ENCODE data around the gene FBRS. TPM values are rescaled to one million over a fixed set of nuclear protein-coding genes. Genes with fewer than 3 reads are reported as not detected.
"Not testable (repeated sequence)": the region's sequence is repeated elsewhere in the genome, so short reads cannot be mapped to it uniquely, and the experiment has no call there.

Gene FBRS
- polyA plus RNA-seq, 1 of the 3 experiments (the other 2 are of a cell fraction) = 11.5 TPM

DNA sequence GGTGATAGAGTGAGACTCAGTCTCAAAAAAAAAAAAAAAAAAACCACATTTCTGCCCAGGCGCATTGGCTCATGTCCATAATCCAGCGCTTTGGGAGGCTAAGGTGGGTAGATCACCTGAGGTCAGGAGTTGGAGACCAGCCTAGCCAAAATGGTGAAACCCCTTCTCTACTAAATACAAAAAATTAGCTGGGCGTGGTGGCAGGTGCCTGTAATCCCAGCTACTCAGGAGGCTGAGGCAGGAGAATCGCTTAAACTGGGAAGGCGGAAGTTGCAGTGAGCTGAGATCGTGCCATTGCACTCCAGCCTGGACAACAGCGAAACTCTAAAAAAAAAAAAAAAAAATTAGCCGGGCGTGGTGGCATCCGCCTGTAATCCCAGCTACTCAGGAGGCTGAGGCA lies 21.1 kb upstream of the FBRS start:
- not testable (repeated sequence) for H3K9me3 ChIP-seq; H4K20me1 ChIP-seq (ENCODE audit: insufficient read depth); H3K27ac ChIP-seq (ENCODE audit: low read depth in 2 of 2, low read length in 1 of 2); DNase-seq; H3K4me2 ChIP-seq; H3F3A ChIP-seq (replicated peaks; ENCODE audit: insufficient read depth); H2AFZ ChIP-seq (ENCODE audit: low read depth); H3K27me3 ChIP-seq (ENCODE audit: insufficient read depth); H3K4me3 ChIP-seq (ENCODE audit: low read depth in 2 of 2, low read length in 1 of 2); H3K36me3 ChIP-seq (replicated peaks in 1 of 2; ENCODE audit: control insufficient read depth in 1 of 2, insufficient read depth in 2 of 2, low read length in 1 of 2); H3K4me1 ChIP-seq (ENCODE audit: control insufficient read depth in 1 of 2, insufficient read depth in 2 of 2, low read depth in 1 of 2, low read length in 1 of 2); H3K9ac ChIP-seq; H3K9me2 ChIP-seq
- WGBS (ENCODE audit: low lambda C conversion rate) = 92% methylated on average over 10 of the region's 10 CpGs
- ChIA-PET POLR2A (interaction anchor here (0.6 to 1.9 kb wide), 2 partner anchors 21 to 207 kb away, joined by 4 read pairs; partner anchors contain the start of gene DCTPP1), CTCF (interaction anchor here (0.7 to 2.2 kb wide), 9 partner anchors 8 to 207 kb away, joined by 3 to 12 read pairs (median 3); partner anchors contain the start of genes DCTPP1, FBRS and PRR14)
- peaks cover 23% of the 10 kb centered on the region for H3K79me2 ChIP-seq (ENCODE audit: insufficient read depth)

DNA sequence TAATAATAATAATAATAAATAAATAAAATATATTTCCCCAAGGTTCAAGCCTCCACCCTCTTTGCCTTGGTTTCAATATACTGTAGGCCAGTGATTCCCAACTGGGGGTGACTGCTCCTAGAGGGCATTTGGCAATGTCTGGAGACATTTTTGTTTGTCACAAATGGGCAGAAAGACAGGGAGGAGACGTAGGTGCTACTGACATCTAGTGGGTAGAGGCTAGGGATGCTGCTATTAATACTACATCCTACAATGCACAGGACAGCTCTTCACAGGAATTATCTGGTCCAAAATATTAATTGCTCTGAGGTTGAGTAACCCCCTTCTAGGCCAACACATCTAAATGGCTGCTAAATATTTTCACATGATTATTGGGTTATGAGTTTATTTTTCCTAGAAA lies 20.3 kb upstream of the FBRS start:
- Histone ChIP-seq H3K9me2 (no peaks in the 10 kb centered on the region), H3K9ac (no peak overlapping the region), H3K36me3 (replicated peaks in 1 of 2; ENCODE audit: control insufficient read depth in 1 of 2, insufficient read depth in 2 of 2, low read length in 1 of 2) (no peaks in the 10 kb centered on the region), H3K4me1 (ENCODE audit: control insufficient read depth in 1 of 2, insufficient read depth in 2 of 2, low read depth in 1 of 2, low read length in 1 of 2) (peaks cover 0 to 5% of the 10 kb centered on the region in 2 experiments; a peak in 1 of 4 replicates), H3K27me3 (ENCODE audit: insufficient read depth) (no peaks in the 10 kb centered on the region), H3K4me3 (ENCODE audit: low read depth in 2 of 2, low read length in 1 of 2) (no peak overlapping the region), H2AFZ (ENCODE audit: low read depth) (no peak overlapping the region), H3K79me2 (ENCODE audit: insufficient read depth) (peaks cover 23% of the 10 kb centered on the region), H3K9me3 (no peaks in the 10 kb centered on the region), H4K20me1 (ENCODE audit: insufficient read depth) (no peaks in the 10 kb centered on the region), H3F3A (replicated peaks; ENCODE audit: insufficient read depth) (no peaks in the 10 kb centered on the region), H3K27ac (ENCODE audit: low read depth in 2 of 2, low read length in 1 of 2) (no peak overlapping the region), H3K4me2 (no peak overlapping the region)
- ChIA-PET POLR2A (interaction anchor here (0.6 to 1.9 kb wide), 2 partner anchors 21 to 208 kb away, joined by 4 read pairs; partner anchors contain the start of gene DCTPP1), CTCF (interaction anchor here (0.6 to 2.2 kb wide), 10 partner anchors 9 to 208 kb away, joined by 3 to 12 read pairs (median 4); partner anchors contain the start of genes DCTPP1, FBRS and PRR14)
- peak; percentile 45 for DNase-seq
- TF ChIP-seq, protein P1, sequence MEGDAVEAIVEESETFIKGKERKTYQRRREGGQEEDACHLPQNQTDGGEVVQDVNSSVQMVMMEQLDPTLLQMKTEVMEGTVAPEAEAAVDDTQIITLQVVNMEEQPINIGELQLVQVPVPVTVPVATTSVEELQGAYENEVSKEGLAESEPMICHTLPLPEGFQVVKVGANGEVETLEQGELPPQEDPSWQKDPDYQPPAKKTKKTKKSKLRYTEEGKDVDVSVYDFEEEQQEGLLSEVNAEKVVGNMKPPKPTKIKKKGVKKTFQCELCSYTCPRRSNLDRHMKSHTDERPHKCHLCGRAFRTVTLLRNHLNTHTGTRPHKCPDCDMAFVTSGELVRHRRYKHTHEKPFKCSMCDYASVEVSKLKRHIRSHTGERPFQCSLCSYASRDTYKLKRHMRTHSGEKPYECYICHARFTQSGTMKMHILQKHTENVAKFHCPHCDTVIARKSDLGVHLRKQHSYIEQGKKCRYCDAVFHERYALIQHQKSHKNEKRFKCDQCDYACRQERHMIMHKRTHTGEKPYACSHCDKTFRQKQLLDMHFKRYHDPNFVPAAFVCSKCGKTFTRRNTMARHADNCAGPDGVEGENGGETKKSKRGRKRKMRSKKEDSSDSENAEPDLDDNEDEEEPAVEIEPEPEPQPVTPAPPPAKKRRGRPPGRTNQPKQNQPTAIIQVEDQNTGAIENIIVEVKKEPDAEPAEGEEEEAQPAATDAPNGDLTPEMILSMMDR (IDR thresholded peaks at IDR 0.05) = peak; percentile 65
- TF ChIP-seq POLR2AphosphoS5 (IDR thresholded peaks at IDR 0.05; ENCODE audit: low read depth, low read length) (no peak), RAD21 (IDR thresholded peaks at IDR 0.05; ENCODE audit: low read length) (peak; percentile 74), SMC3 (IDR thresholded peaks at IDR 0.05; ENCODE audit: low read depth, low read length) (peak; percentile 47), FOSL2 (IDR thresholded peaks at IDR 0.05; ENCODE audit: borderline replicate concordance, low read depth) (no peak)
- 0% methylated on average over 1 of the region's 1 CpG for WGBS (ENCODE audit: low lambda C conversion rate)

DNA sequence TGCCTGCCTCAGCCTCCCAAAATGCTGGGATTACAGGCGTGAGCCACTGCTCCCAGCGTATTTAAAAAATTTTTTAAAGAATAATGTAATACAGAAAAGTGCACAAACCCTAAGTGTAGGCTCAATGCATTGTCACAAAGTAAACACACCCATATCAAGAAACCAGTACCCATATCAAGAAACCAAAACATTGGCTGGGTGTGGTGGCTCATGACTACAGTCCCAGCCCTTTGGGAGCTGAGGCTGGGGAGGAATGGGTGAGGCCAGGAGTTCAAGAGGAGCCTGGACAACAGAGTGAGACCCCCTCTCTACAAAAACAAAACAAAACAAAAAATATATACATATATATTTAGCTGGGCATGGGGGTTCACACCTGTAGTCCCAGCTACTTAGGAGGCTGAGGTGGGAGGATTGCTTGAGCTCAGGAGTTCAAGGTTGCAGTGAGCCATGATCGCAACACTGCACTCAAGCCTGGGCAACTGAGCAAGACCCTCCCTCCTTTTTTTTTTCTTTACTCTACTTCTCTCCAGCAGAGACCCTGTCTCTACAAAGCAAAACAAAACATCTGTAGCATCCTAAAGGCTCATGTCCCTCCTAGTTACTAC lies 16.8 kb upstream of the FBRS start:
- no peak overlapping the region for H2AFZ ChIP-seq (ENCODE audit: low read depth)
- H3F3A ChIP-seq (replicated peaks; ENCODE audit: insufficient read depth) = no peaks in the 10 kb centered on the region
- no peaks in the 10 kb centered on the region for H4K20me1 ChIP-seq (ENCODE audit: insufficient read depth)
- no peak overlapping the region for H3K27ac ChIP-seq (ENCODE audit: low read depth in 2 of 2, low read length in 1 of 2)
- H3K9me2 ChIP-seq = no peaks in the 10 kb centered on the region
- no peaks in the 10 kb centered on the region for H3K4me1 ChIP-seq (ENCODE audit: control insufficient read depth in 1 of 2, insufficient read depth in 2 of 2, low read depth in 1 of 2, low read length in 1 of 2)
- no peaks in the 10 kb centered on the region for H3K27me3 ChIP-seq (ENCODE audit: insufficient read depth)
- no peak for DNase-seq
- POLR2A ChIA-PET = no interaction called here
- CTCF ChIA-PET = interaction anchor here (0.7 kb wide), 1 partner anchor 13 kb away, joined by 4 read pairs; no protein-coding TSS in a partner anchor
- 60% methylated on average over 3 of the region's 3 CpGs for whole genome bisulfite sequencing (ENCODE audit: low lambda C conversion rate)
- H3K79me2 ChIP-seq (ENCODE audit: insufficient read depth) = no peaks in the 10 kb centered on the region
- H3K9ac ChIP-seq = no peak overlapping the region
- H3K4me2 ChIP-seq = no peak overlapping the region
- H3K36me3 ChIP-seq (replicated peaks in 1 of 2; ENCODE audit: control insufficient read depth in 1 of 2, insufficient read depth in 2 of 2, low read length in 1 of 2) = no peaks in the 10 kb centered on the region
- H3K4me3 ChIP-seq (ENCODE audit: low read depth in 2 of 2, low read length in 1 of 2) = no peak overlapping the region
- H3K9me3 ChIP-seq = no peaks in the 10 kb centered on the region
- TF ChIP-seq, protein P2, sequence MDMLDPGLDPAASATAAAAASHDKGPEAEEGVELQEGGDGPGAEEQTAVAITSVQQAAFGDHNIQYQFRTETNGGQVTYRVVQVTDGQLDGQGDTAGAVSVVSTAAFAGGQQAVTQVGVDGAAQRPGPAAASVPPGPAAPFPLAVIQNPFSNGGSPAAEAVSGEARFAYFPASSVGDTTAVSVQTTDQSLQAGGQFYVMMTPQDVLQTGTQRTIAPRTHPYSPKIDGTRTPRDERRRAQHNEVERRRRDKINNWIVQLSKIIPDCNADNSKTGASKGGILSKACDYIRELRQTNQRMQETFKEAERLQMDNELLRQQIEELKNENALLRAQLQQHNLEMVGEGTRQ (IDR thresholded peaks at IDR 0.05; ENCODE audit: borderline replicate concordance, low read depth, low read length) = no peak
- TF ChIP-seq, protein P3, sequence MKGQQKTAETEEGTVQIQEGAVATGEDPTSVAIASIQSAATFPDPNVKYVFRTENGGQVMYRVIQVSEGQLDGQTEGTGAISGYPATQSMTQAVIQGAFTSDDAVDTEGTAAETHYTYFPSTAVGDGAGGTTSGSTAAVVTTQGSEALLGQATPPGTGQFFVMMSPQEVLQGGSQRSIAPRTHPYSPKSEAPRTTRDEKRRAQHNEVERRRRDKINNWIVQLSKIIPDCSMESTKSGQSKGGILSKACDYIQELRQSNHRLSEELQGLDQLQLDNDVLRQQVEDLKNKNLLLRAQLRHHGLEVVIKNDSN (IDR thresholded peaks at IDR 0.05; ENCODE audit: borderline replicate concordance, low read depth) = no peak
- TF ChIP-seq TEAD4 (IDR thresholded peaks at IDR 0.05; ENCODE audit: borderline replicate concordance, insufficient read depth) (no peak), NFIC (IDR thresholded peaks at IDR 0.05; ENCODE audit: borderline replicate concordance) (no peak), MXI1 (IDR thresholded peaks at IDR 0.05; ENCODE audit: low read depth, low read length) (no peak), SMC3 (IDR thresholded peaks at IDR 0.05; ENCODE audit: low read depth, low read length) (no peak), MEF2A (IDR thresholded peaks at IDR 0.05; ENCODE audit: borderline replicate concordance, low read depth) (no peak), JUND (IDR thresholded peaks at IDR 0.05) (no peak), EZH2phosphoT487 (IDR thresholded peaks at IDR 0.05; ENCODE audit: borderline replicate concordance, low read depth) (no peak), EP300 (IDR thresholded peaks at IDR 0.05; ENCODE audit: borderline replicate concordance in 1 of 2, low read depth in 1 of 2, low read length in 1 of 2) (no peak), RFX5 (IDR thresholded peaks at IDR 0.05; ENCODE audit: low read length) (no peak), GABPA (IDR thresholded peaks at IDR 0.05; ENCODE audit: low read depth) (no peak)
- TF ChIP-seq, protein P4, sequence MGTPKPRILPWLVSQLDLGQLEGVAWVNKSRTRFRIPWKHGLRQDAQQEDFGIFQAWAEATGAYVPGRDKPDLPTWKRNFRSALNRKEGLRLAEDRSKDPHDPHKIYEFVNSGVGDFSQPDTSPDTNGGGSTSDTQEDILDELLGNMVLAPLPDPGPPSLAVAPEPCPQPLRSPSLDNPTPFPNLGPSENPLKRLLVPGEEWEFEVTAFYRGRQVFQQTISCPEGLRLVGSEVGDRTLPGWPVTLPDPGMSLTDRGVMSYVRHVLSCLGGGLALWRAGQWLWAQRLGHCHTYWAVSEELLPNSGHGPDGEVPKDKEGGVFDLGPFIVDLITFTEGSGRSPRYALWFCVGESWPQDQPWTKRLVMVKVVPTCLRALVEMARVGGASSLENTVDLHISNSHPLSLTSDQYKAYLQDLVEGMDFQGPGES (IDR thresholded peaks at IDR 0.05; ENCODE audit: low read depth, low read length) = no peak

All from SK-N-SH (cell line).